Stomach (tissue), 4 donors: ENCODE measurements around the gene ARHGAP26.

Experiments used
- CTCF ChIP-seq, 7 experiments: fragments of 450-650 bp in 4 of 7; fragments of 200-600 bp in 3 of 7; sonication (generic) in 3 of 7; IDR thresholded peaks; one replicate each; pipeline ENCODE4 v1.5.1; 2016 to 2019; ENCODE audit warnings: antibody characterized with exemption in 7 of 7, control low read depth in 2 of 7, mild to moderate bottlenecking in 1 of 7
- POLR2AphosphoS5 ChIP-seq, 3 donors: sonication (generic); formaldehyde crosslinking; IDR thresholded peaks; one replicate each; pipeline ENCODE4 v1.6.1; 2016; ENCODE audit warnings: antibody characterized with exemption in 3 of 3

DNA sequence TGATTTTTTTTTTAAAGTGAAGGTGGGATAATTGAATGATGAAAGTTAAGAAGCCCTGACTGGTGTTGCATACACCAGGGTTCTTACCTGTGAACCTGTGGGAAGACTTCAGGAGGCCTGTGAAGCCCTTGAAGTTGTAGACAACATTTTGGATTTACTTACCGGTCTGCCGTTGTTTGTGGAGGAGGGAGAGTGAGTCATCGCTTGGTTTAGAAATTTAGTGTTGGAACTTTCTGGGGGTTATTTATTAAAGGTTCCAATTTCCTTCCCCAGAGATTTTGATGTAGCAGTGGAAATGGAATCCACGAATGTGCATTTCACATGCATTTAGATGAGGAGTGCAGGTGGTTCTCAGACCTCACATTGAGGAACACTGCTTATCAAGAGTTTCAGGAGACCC, 49.6 kb downstream of the ARHGAP26 start:
- TF ChIP-seq CTCF (IDR thresholded peaks at IDR 0.05) (no peak), POLR2AphosphoS5 (IDR thresholded peaks at IDR 0.05) (no peak)
